NCI-H748 (cell line): ENCODE measurements around the gene PIP4K2C.
"Not testable (repeated sequence)": the region's sequence is repeated elsewhere in the genome, so short reads cannot be mapped to it uniquely, and the experiment has no call there.

Experiments
- DNase-seq: peaks from one replicate; lab custom pipeline; 2025; ENCODE audit not compliant: unreplicated experiment; lab: John Stamatoyannopoulos, UW

PIP4K2C gene

DNA sequence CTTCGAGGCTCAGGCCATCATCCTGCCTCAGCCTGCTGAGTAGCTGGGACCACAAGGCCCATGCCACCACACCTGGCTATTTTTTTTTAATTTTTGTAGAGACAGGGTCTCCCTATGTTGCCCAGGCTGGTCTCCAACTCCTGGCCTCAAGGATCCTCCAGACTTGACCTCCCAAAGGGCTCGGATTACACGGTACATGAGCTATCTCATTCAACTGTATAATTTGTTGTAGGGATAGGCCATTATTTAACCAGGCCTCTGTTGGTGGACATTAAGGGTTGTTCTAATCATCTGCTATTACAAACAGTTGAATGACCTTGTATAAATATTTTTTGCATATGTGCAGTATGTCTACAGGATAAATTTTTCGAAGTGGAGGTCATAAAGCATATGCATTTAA is 32.1 kb upstream of the PIP4K2C start:
- no peak for DNase-seq

DNA sequence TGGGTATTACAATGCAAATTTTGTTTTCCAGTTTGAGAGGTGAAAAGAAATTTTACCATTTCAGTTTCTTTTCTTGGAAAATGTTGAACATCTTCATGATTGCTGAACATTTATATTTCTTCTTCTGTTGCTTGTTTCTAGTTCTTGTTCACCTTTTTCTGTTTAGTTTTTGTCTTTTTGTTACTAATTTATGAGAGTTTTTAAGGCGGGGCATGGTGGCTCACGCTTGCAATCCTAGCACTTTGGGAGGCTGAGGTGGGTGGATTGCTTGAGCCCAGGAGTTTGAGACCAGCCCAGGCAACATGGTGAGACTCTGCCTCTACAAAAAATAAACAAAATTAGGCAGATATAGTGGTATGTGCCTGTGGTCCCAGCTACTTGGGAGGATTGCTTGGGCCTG is 30.5 kb upstream of the PIP4K2C start:
- no peak for DNase-seq

DNA sequence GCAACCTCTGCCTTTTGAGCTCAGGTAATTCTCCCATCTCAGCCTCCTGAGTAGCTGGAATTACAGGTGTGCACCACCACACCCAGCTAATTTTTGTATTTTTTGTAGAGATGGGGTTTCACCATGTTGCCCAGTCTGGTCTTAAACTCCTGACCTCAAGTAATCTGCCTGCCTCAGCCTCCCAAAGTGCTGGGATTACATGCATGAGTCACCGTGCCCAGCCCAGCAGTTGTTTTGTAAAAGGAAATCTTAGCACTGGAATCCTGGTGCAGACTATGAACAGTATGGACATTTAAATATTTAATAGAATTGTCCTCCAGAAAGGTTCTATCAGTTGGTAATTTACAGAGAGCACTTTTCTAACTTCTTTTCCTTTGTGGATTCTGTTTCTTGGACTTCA is 29.9 kb upstream of the PIP4K2C start:
- DNase-seq = not testable (repeated sequence)

- DNase-seq = no peak
These were observed 27.6 kb upstream of the PIP4K2C start for GRCh38 chr12:57563358-57563757.

- DNase-seq = no peak
These were observed 26.7 kb upstream of the PIP4K2C start for GRCh38 chr12:57564178-57564740.

DNA sequence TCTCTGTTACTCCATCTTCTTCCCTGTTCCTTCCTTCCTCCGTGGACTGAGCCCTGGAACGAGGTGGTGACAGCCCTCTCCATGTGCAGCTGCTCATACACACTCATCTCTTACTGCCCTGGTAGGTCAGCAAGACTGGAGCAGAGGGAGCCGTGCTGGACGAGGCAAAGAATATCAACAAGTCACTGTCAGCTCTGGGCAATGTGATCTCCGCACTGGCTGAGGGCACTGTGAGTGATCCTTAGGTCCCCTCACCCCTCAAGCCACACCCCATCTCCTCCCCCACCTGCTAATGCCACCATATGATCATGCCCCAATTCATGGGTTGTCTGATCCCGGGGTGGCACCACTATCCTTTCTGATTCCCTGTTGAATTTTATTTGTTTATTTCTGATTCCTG is 22.2 kb upstream of the PIP4K2C start:
- no peak for DNase-seq

DNA sequence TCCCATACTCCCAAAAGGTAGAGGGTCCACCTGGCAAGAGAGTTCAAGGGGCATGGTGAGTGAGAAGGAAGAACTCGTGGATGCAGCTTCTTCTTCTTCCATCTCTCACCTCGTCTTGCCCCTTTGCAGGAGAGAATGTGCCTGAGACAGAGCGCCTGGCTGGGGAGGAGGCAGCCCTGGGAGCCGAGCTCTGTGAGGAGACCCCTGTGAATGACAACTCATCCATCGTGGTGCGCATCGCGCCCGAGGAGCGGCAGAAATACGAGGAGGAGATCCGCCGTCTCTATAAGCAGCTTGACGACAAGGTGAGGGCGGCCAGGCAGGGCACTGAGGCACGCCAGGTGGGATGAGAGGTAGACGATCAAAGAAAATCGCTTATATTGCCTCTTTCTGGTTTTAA is 21.1 kb upstream of the PIP4K2C start:
- no peak for DNase-seq

- not testable (repeated sequence) for DNase-seq
These were observed 20.6 kb upstream of the PIP4K2C start for GRCh38 chr12:57570438-57570837.

DNA sequence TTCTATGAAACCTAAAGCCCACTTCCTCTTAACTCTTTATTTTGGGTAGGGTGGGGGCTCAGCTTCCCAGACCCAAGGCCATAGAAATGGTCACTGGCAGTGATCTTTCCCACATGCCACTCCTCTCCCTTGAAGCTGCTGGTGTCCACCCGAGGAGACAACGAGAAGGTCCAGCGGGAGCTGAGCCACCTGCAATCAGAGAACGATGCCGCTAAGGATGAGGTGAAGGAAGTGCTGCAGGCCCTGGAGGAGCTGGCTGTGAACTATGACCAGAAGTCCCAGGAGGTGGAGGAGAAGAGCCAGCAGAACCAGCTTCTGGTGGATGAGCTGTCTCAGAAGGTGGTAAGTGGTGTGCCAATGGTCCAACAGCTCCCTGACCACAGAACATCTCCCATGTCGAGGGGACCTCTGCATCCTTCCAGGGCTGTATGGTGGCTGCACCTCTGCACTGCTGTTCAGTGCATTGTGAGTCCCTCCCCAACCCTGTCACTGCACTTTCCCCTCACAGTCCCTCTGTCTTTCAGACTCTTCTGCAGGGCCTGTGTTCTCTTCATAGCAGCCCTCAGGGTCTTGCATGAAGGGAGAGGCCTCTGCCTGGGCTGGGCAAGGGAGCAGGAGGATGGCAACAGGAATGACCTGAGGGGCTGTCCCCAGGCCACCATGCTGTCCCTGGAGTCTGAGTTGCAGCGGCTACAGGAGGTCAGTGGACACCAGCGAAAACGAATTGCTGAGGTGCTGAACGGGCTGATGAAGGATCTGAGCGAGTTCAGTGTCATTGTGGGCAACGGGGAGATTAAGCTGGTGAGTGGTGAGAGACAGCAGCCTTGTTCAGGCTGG is 18.8 kb upstream of the PIP4K2C start:
- DNase-seq = no peak

DNA sequence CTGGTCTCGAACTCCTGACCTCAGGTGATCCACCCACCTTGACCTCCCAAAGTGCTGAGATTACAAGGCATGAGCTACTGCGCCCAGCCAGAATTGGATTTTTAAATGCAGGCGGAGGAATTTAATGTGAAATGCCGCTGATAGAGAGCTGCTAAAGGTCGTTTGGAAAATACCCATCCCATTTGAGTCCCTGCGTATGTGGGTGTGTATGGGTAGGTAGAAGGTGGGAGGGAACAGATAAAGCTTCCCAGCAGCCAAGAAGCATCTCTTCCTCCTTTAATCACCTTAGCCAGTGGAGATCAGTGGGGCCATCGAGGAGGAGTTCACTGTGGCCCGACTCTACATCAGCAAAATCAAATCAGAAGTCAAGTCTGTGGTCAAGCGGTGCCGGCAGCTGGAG is 16.2 kb upstream of the PIP4K2C start:
- no peak for DNase-seq

GRCh38 chr12:57575771-57576612 is 15.0 kb upstream of the PIP4K2C start:
- DNase-seq = no peak

- DNase-seq = no peak
These were observed 14.3 kb upstream of the PIP4K2C start for GRCh38 chr12:57576613-57577160.

DNA sequence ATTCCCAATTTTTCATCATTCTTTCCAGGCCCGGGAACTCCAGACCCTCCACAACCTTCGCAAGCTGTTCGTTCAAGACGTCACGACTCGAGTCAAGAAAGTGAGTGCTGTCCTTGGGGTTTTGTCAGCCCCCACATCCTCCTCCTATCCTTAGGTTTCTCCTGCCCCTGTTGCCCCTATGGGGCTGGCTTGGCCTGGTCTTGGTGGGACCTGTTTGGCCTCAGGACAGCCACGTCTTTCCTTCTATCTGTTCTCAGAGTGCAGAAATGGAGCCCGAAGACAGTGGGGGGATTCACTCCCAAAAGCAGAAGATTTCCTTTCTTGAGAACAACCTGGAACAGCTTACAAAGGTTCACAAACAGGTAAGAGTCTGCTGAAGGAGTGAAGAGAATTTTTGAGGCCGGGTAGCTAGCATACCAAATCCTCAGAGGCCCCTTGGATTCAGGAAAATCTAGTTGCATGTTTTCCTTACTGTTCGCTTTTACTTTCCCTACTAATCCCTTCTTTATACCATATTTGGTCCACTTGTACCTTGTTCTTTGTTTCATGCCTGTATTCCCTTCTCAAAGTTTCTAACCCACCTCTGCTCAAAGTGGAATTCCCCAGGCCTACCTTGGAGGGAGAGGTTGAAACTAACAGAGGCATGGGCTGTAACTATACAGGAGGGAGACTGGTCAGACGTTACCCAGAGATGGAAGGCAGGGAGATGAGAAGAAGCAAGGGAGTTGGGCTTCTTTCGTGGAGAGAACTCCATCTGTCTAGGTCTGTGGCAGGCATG is 12.8 kb upstream of the PIP4K2C start:
- DNase-seq = no peak

DNA sequence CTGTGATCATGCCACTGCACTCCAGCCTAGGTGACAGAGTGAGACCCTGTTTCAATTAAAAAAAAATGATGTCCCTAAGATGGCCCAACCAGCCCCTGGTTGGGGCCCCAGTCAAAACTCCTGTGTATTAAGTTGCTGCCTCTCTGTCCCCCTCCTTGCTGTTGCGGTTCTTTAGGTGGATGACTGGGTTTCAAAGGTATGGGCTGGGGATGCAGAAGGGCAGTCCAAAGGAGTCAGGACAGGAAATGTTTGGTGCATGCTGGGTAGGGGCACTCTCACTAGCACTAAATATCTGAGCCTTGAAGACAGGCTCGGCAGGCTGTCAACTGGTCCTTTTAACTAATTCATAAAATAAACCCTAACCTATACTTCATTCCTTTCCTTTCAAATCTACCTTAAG is 12.0 kb upstream of the PIP4K2C start:
- DNase-seq = no peak

- no peak for DNase-seq
These were observed 11.1 kb upstream of the PIP4K2C start for GRCh38 chr12:57579677-57580465.

GRCh38 chr12:57580466-57580795 is 10.6 kb upstream of the PIP4K2C start:
- no peak for DNase-seq

DNA sequence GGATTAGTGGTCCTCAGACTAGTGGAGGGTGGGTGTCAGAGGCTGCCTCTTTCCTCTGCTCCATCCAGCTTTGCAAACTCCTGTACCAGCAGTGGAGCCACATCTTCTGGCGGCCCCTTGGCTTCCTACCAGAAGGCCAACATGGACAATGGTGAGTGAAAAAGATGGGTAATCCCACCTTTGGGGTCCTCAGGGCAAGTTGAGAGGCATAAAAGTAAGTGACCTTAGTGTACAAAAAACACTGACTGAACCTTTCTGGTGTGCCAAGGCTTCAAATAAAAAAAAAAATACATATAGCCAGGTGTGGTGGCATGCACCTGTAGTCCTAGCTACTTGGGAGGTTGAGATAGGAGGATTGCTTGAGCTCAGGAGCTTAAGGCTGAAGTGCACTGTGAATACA is 9.2 kb upstream of the PIP4K2C start:
- no peak for DNase-seq

GRCh38 chr12:57582440-57582839 is 8.6 kb upstream of the PIP4K2C start:
- DNase-seq = no peak

GRCh38 chr12:57583008-57583831 is 7.8 kb upstream of the PIP4K2C start:
- DNase-seq = peak; percentile 87
